HS-5 (cell line): ENCODE measurements around the gene MAPK9.

Experiments used
- DNase-seq: peaks from one replicate; pipeline ENCODE4 v3.0.0-alpha.2; 2012; ENCODE audit warnings: low read depth

MAPK9 gene

GRCh38 chr5:180294913-180295555 is 3.2 kb upstream of the MAPK9 start:
- no peak for DNase-seq

DNA sequence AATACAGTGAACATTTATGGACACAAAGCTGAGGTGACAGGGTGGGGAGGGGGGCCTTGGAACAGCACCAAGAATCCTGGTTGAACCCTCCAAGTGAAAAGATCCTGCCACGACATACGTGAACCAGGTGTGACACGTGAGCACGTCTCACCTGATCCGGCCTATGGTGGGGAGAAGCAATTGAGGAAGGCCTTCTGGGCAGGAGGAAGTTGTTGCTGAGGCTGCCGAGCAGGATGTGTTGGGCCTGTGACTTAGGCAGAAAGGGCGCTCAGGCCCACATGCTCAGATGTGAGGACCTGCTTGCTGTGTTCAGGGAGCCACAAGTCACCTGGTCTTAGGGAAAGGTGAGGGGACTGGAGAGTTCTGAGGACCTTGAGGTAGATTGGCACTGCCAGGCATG is 2.5 kb upstream of the MAPK9 start:
- DNase-seq: no peak

- DNase-seq: no peak
These were observed 496 bp downstream of the MAPK9 start for GRCh38 chr5:180291234-180291940.

- DNase-seq: no peak
These were observed 1.2 kb downstream of the MAPK9 start for GRCh38 chr5:180290568-180291233.

GRCh38 chr5:180289966-180290365 is 1.9 kb downstream of the MAPK9 start:
- DNase-seq: no peak

DNA sequence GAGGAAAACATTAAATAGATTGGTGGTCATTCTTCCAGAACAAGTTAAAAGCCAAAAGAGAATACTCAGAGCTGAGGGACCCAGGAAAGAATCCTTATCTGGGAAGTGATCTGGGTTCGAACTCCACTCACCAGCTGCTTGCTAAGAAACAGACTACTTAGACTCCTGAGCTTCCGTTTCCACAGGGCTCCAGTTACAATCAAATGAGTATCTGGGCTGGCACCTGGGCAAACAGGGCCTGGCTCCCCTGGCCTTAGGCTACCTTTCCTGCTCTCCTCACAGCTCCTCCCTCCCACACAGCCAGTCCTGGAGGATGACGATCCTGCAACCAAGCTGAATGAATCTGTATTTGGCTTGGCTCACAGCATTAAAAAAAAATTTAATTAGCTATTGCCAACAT is 2.5 kb downstream of the MAPK9 start:
- DNase-seq: no peak

DNA sequence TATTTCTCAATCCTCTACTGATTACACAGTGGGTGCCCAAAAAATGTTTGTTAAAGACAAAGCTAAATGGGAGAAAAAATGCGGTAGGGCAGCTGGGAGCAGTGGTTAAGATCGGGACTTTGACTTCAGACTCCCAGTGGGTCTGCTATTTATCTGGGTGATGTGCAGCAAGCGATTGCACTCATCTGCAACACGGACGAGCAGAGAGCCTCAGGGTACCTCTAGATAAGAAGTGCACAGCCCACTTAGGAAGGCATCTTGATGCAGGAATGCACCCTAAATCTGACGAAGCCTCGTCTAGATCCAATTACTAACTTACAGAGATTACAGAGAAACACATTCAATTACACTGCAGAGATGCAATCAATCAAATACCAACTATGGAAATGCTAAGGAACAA is 4.0 kb downstream of the MAPK9 start:
- DNase-seq: no peak

DNA sequence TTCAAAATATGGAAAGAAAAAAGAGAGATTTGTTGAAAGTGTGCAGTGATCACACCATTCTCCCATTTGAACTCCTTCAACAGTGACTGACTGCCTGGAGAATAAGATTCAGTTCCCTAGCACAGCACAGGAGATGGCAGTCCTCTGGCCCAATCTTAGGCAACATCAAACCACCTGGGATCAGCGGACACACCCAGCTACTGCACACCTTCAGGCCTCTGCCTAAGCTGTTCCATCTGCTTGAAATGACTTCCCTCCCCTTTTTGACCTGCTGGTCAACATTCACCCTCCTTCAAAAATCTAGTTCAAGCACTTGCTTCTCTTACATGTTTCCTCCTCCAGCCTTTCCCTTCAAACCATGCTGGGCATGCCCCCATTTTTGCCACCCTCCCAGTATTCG is 4.5 kb downstream of the MAPK9 start:
- DNase-seq: no peak

DNA sequence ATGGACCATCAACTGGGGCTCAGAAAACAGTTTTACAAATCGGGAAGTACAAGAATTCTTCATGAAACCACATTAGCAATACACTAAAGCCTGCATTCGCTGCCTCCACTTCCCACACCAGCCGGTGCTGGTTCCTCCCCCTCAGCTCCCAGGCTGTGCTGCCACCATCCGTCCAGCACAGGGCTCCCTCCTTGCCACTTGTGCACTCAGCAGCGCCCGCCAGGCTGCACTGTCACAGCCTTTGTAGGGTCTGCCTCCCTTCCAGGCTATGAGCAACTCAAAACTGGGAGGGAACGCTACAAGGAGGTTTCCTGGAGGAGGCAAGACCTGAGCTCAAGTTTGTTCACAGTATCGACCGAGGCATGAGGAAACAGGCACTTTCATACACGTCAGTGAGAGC is 7.7 kb downstream of the MAPK9 start:
- no peak for DNase-seq

DNA sequence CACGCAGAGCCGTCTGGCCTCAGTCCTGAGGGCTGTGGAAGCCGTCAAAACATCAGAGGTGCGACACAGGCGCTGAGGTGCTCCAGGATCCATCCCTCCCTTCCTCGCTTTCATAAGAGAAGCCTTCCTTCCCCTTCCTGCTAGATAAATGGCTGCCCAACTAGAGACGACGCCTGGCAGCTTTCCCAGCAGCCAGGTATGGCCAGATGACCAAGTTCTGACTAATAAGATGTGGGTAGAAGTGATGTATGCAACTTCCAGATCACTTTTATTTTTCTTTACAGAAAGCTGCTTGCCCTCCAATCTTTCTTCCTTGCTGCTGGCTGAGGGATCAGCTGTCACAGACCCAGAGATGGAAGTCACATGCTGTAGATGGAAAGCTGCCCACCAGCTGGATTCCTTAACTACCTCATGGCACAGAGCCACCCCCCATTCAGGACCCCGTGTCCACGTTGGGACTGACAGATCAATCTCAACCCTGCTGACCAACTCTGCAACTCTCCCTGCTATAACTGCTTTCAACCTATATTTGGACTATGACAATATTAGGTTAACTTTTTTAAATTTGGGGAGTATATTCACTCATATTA is 8.8 kb downstream of the MAPK9 start:
- DNase-seq: no peak

DNA sequence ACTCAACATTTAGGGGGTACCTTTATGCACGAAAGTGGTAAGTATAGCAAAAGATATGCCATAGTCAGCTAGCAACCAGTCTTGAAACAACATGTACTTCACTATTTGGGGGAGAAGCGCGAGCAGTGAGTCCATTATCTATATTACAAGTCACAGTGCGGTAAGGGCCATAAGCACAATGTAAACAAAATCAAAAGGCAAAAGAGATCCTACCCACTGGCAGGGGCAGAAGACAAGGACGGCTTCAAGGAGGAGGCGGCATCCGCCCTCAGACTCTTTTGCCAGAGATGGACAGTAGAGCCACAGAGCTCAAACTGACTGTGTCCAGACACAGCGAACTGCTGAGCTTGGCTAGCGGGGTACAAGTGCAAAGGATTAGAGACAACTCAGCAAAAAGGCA is 9.6 kb downstream of the MAPK9 start:
- DNase-seq: no peak

DNA sequence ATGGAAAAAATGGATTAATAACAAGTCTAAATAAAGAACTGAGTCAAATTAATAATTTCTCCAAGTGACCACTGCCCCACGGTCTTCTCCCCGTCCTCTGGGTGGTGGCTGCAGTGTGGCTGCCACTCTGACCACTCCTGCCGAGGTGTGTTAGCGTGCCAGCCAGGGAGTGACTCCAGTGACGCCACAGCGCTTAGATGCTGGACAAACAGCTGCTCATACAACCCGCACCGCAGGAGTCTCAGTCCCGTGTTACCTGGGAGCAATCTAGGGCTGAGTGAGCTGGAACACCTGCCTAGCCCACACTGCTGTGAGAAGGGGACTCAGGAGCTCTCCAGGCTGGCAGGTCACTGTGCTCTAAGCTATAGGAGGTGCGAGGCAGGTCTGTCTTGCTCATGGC is 10.2 kb downstream of the MAPK9 start:
- no peak for DNase-seq

DNA sequence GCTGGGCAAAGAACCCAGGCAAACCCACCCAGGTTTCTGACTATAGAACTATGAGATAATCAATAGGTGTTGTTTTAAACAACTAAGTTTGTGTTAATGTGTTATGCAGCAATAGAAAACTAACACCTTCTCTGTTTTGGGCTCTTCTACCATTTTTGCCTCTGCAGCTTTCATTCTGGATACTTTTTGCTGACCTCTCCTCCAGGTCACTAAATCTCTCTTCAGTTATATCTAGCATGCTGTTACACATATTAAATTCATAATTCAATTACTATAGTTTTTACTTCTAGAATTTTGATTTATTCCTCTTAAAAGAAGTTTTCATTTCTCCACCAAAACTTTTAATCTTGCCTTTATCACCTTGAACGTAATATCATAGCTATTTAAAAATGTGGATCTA is 17.2 kb downstream of the MAPK9 start:
- DNase-seq: no peak

- no peak for DNase-seq
These were observed 20.7 kb downstream of the MAPK9 start for GRCh38 chr5:180271221-180271620.

DNA sequence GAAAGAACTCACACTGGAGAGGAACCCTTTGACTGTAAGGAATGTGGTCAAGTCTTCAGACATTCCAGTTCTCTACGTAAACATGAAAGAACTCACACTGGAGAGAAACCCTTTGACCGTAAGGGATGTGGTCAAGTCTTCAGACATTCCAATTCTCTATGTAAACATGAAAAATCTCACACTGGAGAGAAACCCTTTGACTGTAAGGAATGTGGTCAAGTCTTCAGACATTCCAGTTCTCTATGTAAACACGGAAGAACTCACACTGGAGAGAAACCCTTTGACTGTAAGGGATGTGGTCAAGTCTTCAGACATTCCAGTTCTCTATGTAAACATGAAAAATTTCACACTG is 32.6 kb downstream of the MAPK9 start:
- no peak for DNase-seq

GRCh38 chr5:180253036-180253824 is 38.7 kb downstream of the MAPK9 start:
- DNase-seq: no peak

- no peak for DNase-seq
These were observed 40.0 kb downstream of the MAPK9 start for GRCh38 chr5:180251887-180252286.

DNA sequence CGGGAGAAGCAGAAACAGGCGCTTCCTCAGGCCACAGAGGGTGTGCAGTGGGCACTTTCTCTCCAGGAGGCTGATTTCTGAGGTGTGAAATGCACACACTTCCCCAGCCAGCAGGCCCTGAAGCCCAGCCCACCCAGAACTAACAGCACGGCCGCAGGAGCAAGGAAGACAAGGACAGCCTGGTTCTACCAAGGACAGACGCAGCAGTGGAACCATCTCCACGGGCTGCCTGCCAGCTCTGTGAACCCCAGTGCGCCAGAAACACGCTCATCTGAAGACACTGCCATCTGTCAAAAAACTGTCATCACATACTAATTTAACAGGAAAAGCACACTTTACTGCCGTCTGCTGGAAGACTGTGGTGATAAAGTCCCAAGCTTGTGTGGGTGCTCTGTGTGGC is 40.7 kb downstream of the MAPK9 start:
- DNase-seq: no peak

DNA sequence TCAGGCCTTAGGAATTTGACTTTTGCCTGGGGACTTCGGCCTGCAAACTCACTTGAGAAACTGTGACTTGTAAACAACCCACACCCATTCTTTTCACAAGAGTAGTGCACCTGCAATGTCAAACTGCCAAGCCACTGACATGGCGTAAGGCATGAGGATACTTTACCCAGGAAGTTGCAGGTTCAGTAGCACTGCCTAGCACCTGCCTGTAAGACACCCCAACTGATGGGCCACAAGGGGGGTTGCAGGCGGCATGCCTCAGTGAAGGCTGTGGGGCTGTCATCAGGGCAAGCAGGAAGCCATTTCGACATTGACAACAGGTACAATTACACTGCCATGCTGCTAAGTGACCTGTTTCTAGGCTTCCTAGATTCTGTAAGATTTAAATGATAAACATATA is 41.6 kb downstream of the MAPK9 start:
- no peak for DNase-seq

DNA sequence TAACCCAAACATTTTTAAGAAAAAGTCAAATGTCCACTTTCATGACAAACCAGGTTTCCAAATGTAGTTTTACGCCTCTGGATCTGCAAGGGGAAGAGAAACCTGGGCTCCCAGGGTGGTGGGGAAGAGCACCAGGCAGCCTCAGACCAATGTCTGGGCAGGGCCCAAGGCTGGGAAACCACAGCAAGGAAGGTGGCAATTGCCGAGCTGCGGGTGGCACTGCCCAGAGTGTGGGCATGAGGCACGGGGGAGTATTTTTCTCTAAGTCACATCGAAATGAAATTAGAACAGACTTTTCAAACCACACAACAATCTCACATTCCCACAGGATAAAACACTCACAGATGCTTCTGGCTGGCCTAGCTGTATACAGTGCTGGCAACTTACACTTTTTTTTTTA is 50.3 kb downstream of the MAPK9 start:
- no peak for DNase-seq

DNA sequence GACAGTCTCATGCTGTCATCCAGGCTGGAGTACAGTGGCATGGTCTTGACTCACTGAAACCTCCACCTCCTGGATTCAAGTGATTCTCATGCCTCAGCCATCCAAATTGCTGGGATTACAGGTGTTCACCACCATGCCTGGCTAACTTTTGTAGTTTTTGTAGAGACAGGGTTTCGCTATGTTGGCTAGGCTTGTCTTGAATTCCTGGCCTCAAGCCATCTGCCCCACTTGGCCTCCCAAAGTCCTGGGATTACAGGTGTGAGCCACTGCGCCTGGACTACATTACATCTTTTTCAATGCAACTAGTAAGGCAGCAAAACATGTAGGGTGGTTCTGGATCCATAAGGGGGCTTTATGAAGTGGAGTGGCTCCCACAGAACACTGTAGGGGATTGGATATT is 53.3 kb downstream of the MAPK9 start:
- DNase-seq: no peak

- no peak for DNase-seq
These were observed 56.0 kb downstream of the MAPK9 start for GRCh38 chr5:180235846-180236245.

DNA sequence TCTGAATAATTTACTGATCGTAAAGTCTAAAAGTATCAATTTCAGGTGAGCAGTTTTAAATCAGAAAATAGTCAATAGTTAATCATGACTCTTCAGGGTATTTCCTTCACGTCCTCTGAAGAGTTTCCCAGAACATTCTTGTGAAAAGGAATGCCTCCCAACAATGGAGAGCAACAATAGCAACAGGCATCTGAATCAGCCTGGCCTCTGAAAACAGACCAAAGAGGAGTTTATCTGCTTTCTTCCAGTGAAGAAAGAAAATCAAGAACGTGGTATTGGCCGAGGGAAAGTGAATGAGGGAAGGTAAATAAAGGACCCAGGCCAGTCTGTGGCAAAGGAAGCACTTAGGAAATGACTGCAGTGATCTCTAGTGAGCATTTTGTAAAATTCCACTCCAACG is 56.8 kb downstream of the MAPK9 start:
- DNase-seq: no peak
